GM13976 (cell line): Measurements from ENCODE around the gene ADAMTSL5.
A peak's percentile ranks its signal among the peaks of the same experiment; 100 is the strongest.

Experiments
- DNase-seq: peaks from one replicate; pipeline ENCODE4 v3.0.0; 2012; ENCODE audit warnings: low spot score
- in situ Hi-C: fragments of 300-500 bp; cut with MboI; formaldehyde crosslinking; loops from one replicate; pipeline ENCODE4 v1.12.0; 2022; ENCODE audit warnings: low sequenced_read_pairs, mixed read lengths, inconsistent platforms; ENCODE audit not compliant: unreplicated experiment
- TF ChIP-seq, protein P1 (sequence below): IDR thresholded peaks from 2 replicates; pipeline ENCODE4 v1.5.1; 2012; ENCODE audit warnings: borderline replicate concordance, mild to moderate bottlenecking; ENCODE audit not compliant: insufficient read depth; ENCODE audit errors: extremely low read depth, missing control alignments, control extremely low read depth

ADAMTSL5 gene, protein sequence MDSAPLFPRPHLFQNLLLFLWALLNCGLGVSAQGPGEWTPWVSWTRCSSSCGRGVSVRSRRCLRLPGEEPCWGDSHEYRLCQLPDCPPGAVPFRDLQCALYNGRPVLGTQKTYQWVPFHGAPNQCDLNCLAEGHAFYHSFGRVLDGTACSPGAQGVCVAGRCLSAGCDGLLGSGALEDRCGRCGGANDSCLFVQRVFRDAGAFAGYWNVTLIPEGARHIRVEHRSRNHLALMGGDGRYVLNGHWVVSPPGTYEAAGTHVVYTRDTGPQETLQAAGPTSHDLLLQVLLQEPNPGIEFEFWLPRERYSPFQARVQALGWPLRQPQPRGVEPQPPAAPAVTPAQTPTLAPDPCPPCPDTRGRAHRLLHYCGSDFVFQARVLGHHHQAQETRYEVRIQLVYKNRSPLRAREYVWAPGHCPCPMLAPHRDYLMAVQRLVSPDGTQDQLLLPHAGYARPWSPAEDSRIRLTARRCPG

GRCh38 chr19:1512671-1513498 is at the start of gene ADAMTSL5:
Gene ADAMTSL5 (minus strand): TSS chr19:1513019. CDS start chr19:1510943, 2,076 bp downstream.
- in situ Hi-C loops = no loop called here
- peak; percentile 91 for DNase-seq
- TF ChIP-seq, protein P1, sequence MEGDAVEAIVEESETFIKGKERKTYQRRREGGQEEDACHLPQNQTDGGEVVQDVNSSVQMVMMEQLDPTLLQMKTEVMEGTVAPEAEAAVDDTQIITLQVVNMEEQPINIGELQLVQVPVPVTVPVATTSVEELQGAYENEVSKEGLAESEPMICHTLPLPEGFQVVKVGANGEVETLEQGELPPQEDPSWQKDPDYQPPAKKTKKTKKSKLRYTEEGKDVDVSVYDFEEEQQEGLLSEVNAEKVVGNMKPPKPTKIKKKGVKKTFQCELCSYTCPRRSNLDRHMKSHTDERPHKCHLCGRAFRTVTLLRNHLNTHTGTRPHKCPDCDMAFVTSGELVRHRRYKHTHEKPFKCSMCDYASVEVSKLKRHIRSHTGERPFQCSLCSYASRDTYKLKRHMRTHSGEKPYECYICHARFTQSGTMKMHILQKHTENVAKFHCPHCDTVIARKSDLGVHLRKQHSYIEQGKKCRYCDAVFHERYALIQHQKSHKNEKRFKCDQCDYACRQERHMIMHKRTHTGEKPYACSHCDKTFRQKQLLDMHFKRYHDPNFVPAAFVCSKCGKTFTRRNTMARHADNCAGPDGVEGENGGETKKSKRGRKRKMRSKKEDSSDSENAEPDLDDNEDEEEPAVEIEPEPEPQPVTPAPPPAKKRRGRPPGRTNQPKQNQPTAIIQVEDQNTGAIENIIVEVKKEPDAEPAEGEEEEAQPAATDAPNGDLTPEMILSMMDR = peak; percentile 49

GRCh38 chr19:1561236-1561842 is 48.5 kb upstream of the ADAMTSL5 start:
- TF ChIP-seq, protein P1 = no peak
- in situ Hi-C loops = no loop called here
- no peak for DNase-seq

GRCh38 chr19:1560286-1560882 is 47.6 kb upstream of the ADAMTSL5 start:
- TF ChIP-seq, protein P1 = no peak
- DNase-seq = no peak
- in situ Hi-C loops = no loop called here

DNA sequence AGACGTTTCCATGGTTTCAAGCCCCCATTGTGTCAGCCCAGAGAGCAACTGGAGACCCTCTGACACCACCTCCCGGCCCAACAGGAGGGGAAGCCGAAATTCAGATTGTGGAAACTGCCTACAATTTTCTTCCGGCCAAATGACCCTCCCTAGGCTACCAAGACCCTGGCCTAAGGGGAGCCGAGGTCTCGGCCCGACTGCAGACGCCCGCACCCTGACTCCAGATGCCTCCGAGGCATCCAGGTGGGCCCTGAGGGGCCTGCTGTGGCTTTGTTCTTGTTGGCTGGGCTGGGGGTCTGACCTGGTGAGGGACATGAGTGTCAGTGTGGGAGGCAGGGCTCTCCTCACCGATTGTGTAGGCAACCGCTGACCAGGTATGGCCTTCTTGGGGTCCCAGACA is 45.7 kb upstream of the ADAMTSL5 start:
- TF ChIP-seq, protein P1 = no peak
- in situ Hi-C loops = no loop called here
- no peak for DNase-seq

- TF ChIP-seq, protein P1 = no peak
- DNase-seq = no peak
- in situ Hi-C loops = no loop called here
Measured at GRCh38 chr19:1556390-1557070, 43.7 kb upstream of the ADAMTSL5 start.
